ENCODE results near the gene CIBAR2. TPM values are rescaled to one million over a fixed set of nuclear protein-coding genes. Genes with fewer than 3 reads are reported as not detected.

The CIBAR2 gene
- total and polyA plus RNA-seq, 2 experiments from 2014 or later = not detected

DNA sequence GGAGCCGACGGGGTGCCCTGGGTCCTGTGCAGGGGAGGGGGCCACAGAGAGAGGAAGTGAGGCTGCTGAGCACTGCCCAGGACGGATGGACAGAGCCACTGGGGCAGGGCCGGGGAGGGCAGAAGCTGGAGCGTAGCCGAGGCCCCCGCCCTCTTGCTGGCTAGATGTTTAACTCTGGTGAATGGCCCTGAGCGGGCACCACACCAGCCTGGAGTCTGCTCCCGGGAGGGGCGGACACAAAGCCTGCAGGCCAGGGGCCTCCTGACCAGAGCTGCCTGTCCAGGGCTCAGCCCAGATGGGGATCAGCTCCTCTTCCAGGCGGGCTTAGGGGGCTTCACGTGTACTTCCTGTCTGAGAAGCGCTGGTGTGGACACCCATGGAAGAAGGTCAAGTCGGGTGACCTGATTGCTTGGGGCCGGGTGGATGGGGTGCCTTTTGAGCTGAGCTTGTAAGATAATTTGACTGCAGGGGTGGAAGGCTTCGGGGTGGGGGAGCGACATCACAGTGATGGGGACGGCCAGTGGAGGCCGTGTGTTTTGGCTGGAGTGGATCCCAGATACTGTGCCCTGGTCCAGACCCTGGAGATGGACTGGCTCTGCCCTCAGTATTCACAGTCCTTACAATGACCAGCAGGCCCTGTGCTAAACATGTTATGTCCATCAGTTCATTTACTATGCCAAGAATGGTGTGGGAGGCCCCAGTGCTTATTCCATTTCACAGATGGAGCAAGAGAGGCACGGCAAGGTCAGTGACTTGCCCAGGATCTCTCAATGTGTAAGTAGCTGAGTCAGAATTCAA lies 33.7 kb upstream of the CIBAR2 start:
- H4K20me1 ChIP-seq (ENCODE audit: insufficient read depth) = no peaks in the 10 kb centered on the region
- no peaks in the 10 kb centered on the region for H3K36me3 ChIP-seq (ENCODE audit: low read depth)
- no peaks in the 10 kb centered on the region for H3K4me1 ChIP-seq (ENCODE audit: insufficient read depth)
- TF ChIP-seq EZH2 (IDR thresholded peaks at IDR 0.05; ENCODE audit: insufficient read depth, poor library complexity, severe bottlenecking) (no peak), EZH2phosphoT487 (IDR thresholded peaks at IDR 0.05; ENCODE audit: insufficient read depth, low read depth) (no peak)
- no peaks in the 10 kb centered on the region for H3K79me2 ChIP-seq (ENCODE audit: insufficient read depth)
- H3K9me3 ChIP-seq (ENCODE audit: low read depth) = no peaks in the 10 kb centered on the region
- no peak overlapping the region for H3K27ac ChIP-seq
- no peak overlapping the region for H3K4me3 ChIP-seq
- no peaks in the 10 kb centered on the region for H3K27me3 ChIP-seq (replicated peaks; ENCODE audit: insufficient read depth)
- no peaks in the 10 kb centered on the region for H3K9me2 ChIP-seq (ENCODE audit: insufficient read depth)
- no peak for DNase-seq
- H3F3A ChIP-seq (ENCODE audit: insufficient read depth) = no peaks in the 10 kb centered on the region
- no peak overlapping the region for H3K9ac ChIP-seq
- no peak overlapping the region for H2AFZ ChIP-seq
- 75% methylated on average over 19 to 20 of the region's 20 CpGs for WGBS, 2 experiments (ENCODE audit: low coverage in 1 of 2, low lambda C conversion rate in 2 of 2, missing lambda C conversion rate in 2 of 2)
- H3K4me2 ChIP-seq (ENCODE audit: unreplicated experiment) = no peak overlapping the region
- in situ Hi-C loops (cut with MboI) = no loop called here

DNA sequence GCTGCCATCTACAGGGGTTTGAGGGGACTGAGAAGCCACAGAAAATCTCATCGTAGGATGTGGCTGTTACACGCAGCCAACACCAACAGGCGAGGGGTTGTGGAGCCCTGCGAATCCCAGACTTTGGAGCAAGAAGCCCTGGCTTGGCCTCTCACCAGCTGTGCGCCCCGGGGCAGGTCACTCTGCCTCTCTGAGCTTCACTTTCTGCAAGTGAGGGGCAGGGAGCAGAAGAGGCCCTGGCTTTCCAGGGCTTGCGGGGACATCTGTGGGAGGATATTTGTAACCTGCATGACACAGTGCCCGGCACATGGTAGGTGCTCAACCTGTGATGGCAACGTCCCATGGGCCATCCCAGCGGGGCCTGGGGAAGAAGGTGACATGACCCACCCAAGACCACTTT lies 32.9 kb upstream of the CIBAR2 start:
- no peak overlapping the region for H3K9ac ChIP-seq
- H3K9me3 ChIP-seq (ENCODE audit: low read depth) = no peaks in the 10 kb centered on the region
- in situ Hi-C loops (cut with MboI) = no loop called here
- no peaks in the 10 kb centered on the region for H3K9me2 ChIP-seq (ENCODE audit: insufficient read depth)
- H3K4me1 ChIP-seq (ENCODE audit: insufficient read depth) = no peaks in the 10 kb centered on the region
- H3K4me2 ChIP-seq (ENCODE audit: unreplicated experiment) = no peak overlapping the region
- TF ChIP-seq EZH2 (IDR thresholded peaks at IDR 0.05; ENCODE audit: insufficient read depth, poor library complexity, severe bottlenecking) (no peak), EZH2phosphoT487 (IDR thresholded peaks at IDR 0.05; ENCODE audit: insufficient read depth, low read depth) (no peak)
- H3K27me3 ChIP-seq (replicated peaks; ENCODE audit: insufficient read depth) = no peaks in the 10 kb centered on the region
- 91 to 93% methylated on average over 10 of the region's 10 CpGs for WGBS, 2 experiments (ENCODE audit: low coverage in 1 of 2, low lambda C conversion rate in 2 of 2, missing lambda C conversion rate in 2 of 2)
- H3K4me3 ChIP-seq = no peak overlapping the region
- no peaks in the 10 kb centered on the region for H4K20me1 ChIP-seq (ENCODE audit: insufficient read depth)
- no peaks in the 10 kb centered on the region for H3F3A ChIP-seq (ENCODE audit: insufficient read depth)
- no peak overlapping the region for H3K27ac ChIP-seq
- no peaks in the 10 kb centered on the region for H3K36me3 ChIP-seq (ENCODE audit: low read depth)
- H3K79me2 ChIP-seq (ENCODE audit: insufficient read depth) = no peaks in the 10 kb centered on the region
- H2AFZ ChIP-seq = no peak overlapping the region
- DNase-seq = no peak

DNA sequence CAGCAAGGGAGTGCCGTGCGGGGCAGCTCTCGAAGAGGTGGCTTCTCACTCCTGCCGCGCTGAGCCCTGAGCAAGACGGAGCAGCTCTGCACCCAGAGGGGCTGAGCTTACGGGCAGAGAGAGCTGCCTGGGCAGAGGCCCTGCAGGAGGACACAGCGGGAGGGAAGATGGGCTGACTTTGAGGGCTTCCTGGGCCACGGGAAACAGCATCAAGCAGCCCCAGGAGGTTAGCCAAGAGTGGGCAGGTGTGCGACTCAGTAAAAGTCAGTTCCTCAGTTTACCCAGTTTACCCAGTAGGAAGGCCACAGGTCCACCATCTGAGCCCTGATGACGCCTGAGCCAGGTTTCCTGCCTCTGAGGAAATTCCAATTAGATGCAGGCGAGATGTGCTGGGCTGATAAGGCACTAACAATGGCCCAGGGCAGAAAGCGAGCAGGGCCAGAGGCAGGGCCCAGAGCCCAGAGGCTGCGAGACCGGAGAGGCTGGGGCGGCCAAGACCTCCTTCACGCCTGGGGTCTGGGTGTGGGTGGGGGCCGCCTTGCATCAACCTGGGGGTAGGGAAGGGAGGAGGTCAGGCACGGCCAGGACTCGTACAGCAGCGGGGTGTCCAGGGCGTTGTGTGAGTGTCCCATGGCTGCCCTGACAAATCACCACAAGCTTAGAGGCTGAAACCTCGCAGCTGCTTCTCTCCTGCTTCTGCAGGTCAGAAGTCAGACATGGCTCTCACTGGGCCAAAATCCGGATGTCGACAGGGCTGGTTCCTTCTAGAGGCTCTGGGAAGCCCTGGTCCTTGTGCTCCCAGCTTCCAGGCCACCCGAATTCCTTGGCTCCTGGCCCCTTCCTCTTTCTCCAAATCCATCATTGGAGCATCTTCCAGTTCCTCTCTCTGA lies 32.0 kb upstream of the CIBAR2 start:
- no peak overlapping the region for H3K9ac ChIP-seq
- H3K4me3 ChIP-seq = no peak overlapping the region
- no peaks in the 10 kb centered on the region for H3K27me3 ChIP-seq (replicated peaks; ENCODE audit: insufficient read depth)
- no peak overlapping the region for H2AFZ ChIP-seq
- WGBS, 2 experiments (ENCODE audit: low coverage in 1 of 2, low lambda C conversion rate in 2 of 2, missing lambda C conversion rate in 2 of 2) = 84 to 89% methylated on average over 23 to 26 of the region's 26 CpGs
- no peak for DNase-seq
- H4K20me1 ChIP-seq (ENCODE audit: insufficient read depth) = no peaks in the 10 kb centered on the region
- no peaks in the 10 kb centered on the region for H3K79me2 ChIP-seq (ENCODE audit: insufficient read depth)
- TF ChIP-seq EZH2phosphoT487 (IDR thresholded peaks at IDR 0.05; ENCODE audit: insufficient read depth, low read depth) = no peak
- no peak for TF ChIP-seq EZH2 (IDR thresholded peaks at IDR 0.05; ENCODE audit: insufficient read depth, poor library complexity, severe bottlenecking)
- H3F3A ChIP-seq (ENCODE audit: insufficient read depth) = no peaks in the 10 kb centered on the region
- in situ Hi-C loops (cut with MboI) = no loop called here
- no peaks in the 10 kb centered on the region for H3K36me3 ChIP-seq (ENCODE audit: low read depth)
- H3K27ac ChIP-seq = no peak overlapping the region
- H3K9me2 ChIP-seq (ENCODE audit: insufficient read depth) = no peaks in the 10 kb centered on the region
- no peaks in the 10 kb centered on the region for H3K4me1 ChIP-seq (ENCODE audit: insufficient read depth)
- no peaks in the 10 kb centered on the region for H3K9me3 ChIP-seq (ENCODE audit: low read depth)
- no peak overlapping the region for H3K4me2 ChIP-seq (ENCODE audit: unreplicated experiment)

DNA sequence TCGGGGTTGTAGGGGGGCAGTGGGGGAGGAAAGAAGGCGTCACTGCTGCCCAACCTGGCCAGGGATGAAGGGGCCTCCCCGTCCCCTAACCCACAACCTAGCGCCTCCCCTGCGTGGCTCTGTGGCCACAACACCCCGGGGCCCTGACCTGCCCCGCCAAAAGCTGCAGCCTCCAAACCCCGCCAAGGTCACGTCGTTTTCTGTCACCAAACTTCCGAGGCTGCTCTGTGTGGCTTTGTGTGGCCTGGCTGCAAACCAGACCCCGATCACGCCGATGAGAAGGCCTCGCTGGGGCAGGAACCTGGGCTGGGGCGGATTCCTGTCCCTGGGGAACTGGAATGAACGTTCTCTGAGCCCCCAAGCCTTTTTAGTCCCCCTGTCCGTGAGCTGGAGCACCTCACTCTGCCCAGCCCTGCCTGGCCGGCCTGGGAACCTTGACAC lies 30.5 kb upstream of the CIBAR2 start:
- Histone ChIP-seq H3K9me3 (ENCODE audit: low read depth) (no peaks in the 10 kb centered on the region), H3K27me3 (replicated peaks; ENCODE audit: insufficient read depth) (no peaks in the 10 kb centered on the region), H3K4me2 (ENCODE audit: unreplicated experiment) (no peak overlapping the region), H3K4me1 (ENCODE audit: insufficient read depth) (no peaks in the 10 kb centered on the region), H4K20me1 (ENCODE audit: insufficient read depth) (no peaks in the 10 kb centered on the region), H3K9ac (no peak overlapping the region), H3K27ac (no peak overlapping the region), H3K79me2 (ENCODE audit: insufficient read depth) (no peaks in the 10 kb centered on the region), H3K36me3 (ENCODE audit: low read depth) (no peaks in the 10 kb centered on the region), H3K4me3 (no peak overlapping the region), H3F3A (ENCODE audit: insufficient read depth) (no peaks in the 10 kb centered on the region), H2AFZ (no peak overlapping the region), H3K9me2 (ENCODE audit: insufficient read depth) (no peaks in the 10 kb centered on the region)
- no peak for DNase-seq
- in situ Hi-C loops (cut with MboI) = no loop called here
- TF ChIP-seq EZH2phosphoT487 (IDR thresholded peaks at IDR 0.05; ENCODE audit: insufficient read depth, low read depth) (no peak), EZH2 (IDR thresholded peaks at IDR 0.05; ENCODE audit: insufficient read depth, poor library complexity, severe bottlenecking) (no peak)
- 90 to 91% methylated on average over 14 to 19 of the region's 19 CpGs for WGBS, 2 experiments (ENCODE audit: low coverage in 1 of 2, low lambda C conversion rate in 2 of 2, missing lambda C conversion rate in 2 of 2)
